ENCODE results near the gene PRG3. TPM values are rescaled to one million over a fixed set of nuclear protein-coding genes. Genes with fewer than 3 reads are reported as not detected.

The PRG3 gene
- total and polyA plus RNA-seq, 2 of the 13 experiments (the other 11 are each of a cell fraction or from before 2014, with no cell fraction given), result not detected

- TF ChIP-seq ZKSCAN1 (IDR thresholded peaks at IDR 0.05; ENCODE audit: low read length) (no peak), ZNF280D (CRISPR knock-in tag; IDR thresholded peaks at IDR 0.05) (no peak; the same call in 1 of the 2 replicates), XBP1 (CRISPR knock-in tag; IDR thresholded peaks at IDR 0.05) (no peak), ZNF564 (CRISPR knock-in tag; IDR thresholded peaks at IDR 0.05) (no peak), ZNF891 (CRISPR knock-in tag; IDR thresholded peaks at IDR 0.05) (no peak), SOX13 (IDR thresholded peaks at IDR 0.05) (no peak), SOX13 (CRISPR knock-in tag; conservative IDR thresholded peaks at IDR 0.05 in 1 of 2, IDR thresholded peaks at IDR 0.05 in 1 of 2) (peak in 1 of 2 experiments; percentile 58; a peak in 2 of 4 replicates), ETV6 (CRISPR knock-in tag; conservative IDR thresholded peaks at IDR 0.05) (no peak), MLX (CRISPR knock-in tag; IDR thresholded peaks at IDR 0.05) (peak; percentile 43; the same call in 1 of the 2 replicates), FLYWCH1 (CRISPR knock-in tag; IDR thresholded peaks at IDR 0.05) (no peak), SKIL (CRISPR knock-in tag; IDR thresholded peaks at IDR 0.05; ENCODE audit: borderline replicate concordance) (no peak), MXD3 (CRISPR knock-in tag; IDR thresholded peaks at IDR 0.05) (no peak), ZNF747 (CRISPR knock-in tag; IDR thresholded peaks at IDR 0.05; ENCODE audit: borderline replicate concordance) (no peak), ZFP82 (CRISPR knock-in tag; IDR thresholded peaks at IDR 0.05; ENCODE audit: borderline replicate concordance) (no peak), MIER3 (CRISPR knock-in tag; IDR thresholded peaks at IDR 0.05; ENCODE audit: borderline replicate concordance) (0 out of 2 replicates have a peak, but pooled peaks have one; percentile 30), BRF2 (CRISPR knock-in tag; IDR thresholded peaks at IDR 0.05) (no peak), SSRP1 (CRISPR knock-in tag; IDR thresholded peaks at IDR 0.05) (no peak), ZNF770 (CRISPR knock-in tag; IDR thresholded peaks at IDR 0.05) (no peak), POLR2AphosphoS5 (IDR thresholded peaks at IDR 0.05; ENCODE audit: low read depth, low read length) (no peak), ZBTB20 (CRISPR knock-in tag; IDR thresholded peaks at IDR 0.05; ENCODE audit: borderline replicate concordance, low read depth) (peak; percentile 78; the same call in 1 of the 2 replicates)
Observed at GRCh38 chr11:57399972-57400578, 19.1 kb upstream of the PRG3 start (continued).

All from HepG2 (cell line).